Inferior parietal cortex (tissue), 1 donor: Measurements from ENCODE around the gene COL15A1.
A peak's percentile ranks its signal among the peaks of the same experiment; 100 is the strongest.

Experiments used
- DNase-seq: peaks from one replicate; pipeline ENCODE4 v3.0.0-alpha.2; 2016; ENCODE audit errors: extremely low spot score

Gene COL15A1

DNA sequence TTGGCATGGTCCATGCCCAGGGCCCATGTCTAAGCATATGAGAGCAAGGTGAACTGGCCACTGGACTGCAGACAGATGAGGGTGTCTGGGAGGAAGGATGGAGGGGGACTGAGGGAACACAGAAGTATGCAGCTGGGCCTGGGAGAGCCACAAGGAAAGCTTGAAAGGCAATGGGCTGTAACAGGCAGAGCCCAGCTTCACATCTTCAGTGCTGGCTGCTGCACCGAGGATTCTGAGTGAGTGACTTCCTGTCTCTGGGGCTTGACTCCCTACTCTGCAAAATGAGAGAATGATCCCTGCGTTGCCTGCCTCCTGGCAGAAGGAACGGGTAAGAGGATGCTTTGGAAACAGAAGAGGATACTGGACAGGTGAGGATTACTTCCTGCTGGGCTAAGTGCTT lies 29.0 kb downstream of the COL15A1 start:
- DNase-seq, result no peak

DNA sequence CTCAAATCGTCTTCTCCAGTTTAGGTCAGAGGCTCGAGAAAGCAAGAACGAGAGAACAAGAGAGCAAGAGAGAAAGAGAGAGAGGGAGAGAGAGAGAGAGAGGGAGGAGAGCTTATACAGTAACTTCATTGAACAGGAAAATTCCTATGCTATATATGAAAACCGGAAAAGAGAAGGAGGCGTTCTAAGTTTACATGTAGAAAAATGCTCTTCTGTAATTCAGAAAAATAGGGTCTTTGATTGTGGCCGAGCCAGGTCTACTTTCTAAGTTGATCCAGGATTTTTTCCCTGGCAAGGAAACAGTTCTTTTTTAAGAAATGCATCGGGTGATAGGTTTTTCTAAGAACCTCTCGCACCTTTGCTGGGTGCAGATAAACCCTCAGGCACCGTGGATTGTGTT lies 29.5 kb downstream of the COL15A1 start:
- DNase-seq, result no peak

DNA sequence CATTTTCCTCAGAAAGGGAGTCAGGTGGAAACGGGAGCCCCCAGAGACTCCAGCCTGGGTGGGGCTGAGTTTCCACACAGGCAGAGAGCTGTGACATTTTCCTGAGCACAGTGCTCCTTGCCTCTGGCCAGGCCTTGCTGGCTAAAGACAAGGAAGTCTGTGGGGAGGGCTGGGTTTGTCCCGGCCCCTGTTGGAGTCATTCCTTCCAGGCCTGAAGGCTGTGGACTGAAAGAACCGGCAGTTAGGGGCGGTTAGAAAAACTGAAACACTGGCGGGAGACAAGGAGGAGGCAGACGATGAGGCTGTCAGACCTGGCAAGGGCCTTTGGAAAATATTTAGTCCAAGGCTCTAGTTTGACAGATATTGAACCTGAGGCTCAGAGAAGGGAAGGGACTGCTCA lies 29.9 kb downstream of the COL15A1 start:
- no peak for DNase-seq

DNA sequence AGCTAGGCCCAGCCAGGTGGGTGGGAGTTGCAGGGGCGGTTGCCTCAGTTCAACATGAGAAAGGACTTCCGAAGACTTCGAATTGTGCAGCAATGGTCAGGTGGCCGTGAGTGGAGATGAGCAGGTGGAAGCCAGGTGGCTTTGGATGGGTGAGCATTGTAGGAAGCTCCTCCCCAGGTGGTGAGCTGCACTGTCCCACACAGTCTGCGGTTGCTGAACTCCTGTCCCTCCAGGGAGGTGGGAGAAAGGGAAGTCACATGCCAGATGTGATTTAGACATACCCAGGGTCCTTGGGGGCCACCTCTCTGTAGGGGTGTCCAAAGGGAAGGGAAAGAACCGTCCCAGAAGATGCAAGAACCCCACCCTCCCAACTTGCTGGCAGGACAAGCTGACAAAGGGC lies 30.4 kb downstream of the COL15A1 start:
- DNase-seq, result no peak

DNA sequence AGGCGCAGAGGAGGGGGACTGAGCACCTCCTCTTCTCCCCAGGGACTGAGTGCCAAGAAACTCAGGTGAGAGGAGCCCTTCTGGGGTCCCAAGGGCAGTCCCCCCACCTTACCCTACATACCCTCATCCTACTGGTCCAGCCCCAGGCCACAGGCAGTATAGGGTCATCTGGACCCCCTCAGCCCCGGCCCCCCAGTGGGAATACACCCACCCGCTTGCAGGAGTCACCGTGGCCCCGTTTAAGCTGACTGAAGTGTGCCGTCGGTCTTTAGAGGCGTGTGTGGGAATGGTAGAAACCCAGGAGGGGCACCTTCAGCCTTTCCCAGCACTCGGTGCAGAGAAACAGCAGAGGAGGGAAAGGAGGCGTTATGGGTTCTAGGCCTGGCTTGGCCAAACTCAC lies 30.8 kb downstream of the COL15A1 start:
- no peak for DNase-seq

DNA sequence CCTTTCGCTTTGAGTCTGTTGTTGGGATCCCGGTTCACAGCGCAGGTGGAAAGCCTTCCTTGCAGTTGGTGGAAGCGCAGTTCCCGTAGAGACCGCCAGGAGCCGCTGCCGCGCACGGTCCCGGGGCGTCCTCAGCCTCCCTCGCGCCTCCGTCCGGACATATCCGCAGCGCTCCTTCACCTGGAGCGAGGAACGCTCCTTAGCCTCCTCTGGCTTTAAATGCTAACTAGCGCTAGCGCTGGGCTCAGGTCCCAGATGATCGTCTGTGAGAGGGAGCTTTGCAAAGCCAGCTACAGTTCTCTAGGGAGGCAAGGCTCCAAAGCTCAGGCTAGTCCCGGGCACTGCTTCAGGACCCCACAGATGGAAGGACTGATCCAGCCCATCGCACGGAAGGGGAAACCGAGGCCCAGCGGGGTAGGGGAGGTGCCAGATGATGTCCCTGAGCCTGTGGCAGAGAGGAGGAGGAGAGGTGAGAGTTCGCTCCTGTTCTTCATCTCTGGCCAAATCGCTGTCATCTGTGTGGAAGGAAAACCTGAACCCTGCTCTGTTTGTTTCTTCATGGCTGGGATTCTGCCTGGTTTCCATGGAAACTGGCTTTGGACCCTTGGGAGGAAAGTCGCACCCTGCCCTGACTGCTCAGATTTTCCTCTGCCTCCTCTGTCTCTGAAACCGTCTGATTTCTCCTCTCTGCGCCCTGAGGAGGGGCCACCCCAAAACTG lies 31.4 kb downstream of the COL15A1 start:
- peak; percentile 77 for DNase-seq

DNA sequence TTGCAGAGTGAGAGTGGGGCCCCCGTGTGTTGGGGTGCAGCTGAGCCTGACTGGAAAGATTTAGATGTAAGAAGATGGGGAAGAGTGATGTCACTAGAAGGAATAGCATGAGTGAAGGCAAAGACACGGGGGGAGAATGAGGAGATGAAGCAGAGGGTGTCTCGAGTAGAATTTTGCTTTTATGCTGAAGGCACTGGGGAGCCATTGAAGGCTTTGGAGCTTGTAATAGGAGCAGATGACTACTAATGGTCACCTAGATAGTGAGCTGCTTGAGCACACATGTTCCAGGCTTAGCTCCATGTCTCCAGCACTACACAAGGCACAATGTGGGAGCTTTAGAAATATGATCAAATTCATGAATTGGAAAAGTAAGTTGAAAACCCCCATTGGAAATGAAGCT lies 32.1 kb downstream of the COL15A1 start:
- no peak for DNase-seq

DNA sequence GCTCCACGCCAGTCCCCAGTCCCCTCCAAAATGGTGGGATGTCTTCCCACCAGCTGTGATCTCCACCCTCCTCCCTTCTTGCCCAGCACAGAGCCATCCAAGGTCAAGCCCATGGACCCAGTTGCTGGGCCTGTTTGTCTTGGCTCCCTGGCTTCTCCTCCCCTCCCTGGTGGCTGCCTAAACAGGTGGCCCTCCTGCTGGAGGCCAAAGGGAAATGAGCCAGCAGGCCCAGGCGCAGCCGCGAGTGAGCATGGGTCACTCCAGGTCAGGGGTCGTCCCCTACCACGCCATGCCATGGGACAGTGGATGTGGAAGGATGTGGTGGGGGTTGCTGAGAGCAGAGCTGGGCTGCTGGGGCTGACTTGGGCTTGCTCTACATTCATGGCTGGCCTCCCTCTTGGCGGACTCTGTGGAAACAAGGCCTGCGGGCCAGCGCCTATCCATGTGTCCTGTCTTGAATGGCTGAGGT lies 33.6 kb downstream of the COL15A1 start:
- DNase-seq, result no peak

DNA sequence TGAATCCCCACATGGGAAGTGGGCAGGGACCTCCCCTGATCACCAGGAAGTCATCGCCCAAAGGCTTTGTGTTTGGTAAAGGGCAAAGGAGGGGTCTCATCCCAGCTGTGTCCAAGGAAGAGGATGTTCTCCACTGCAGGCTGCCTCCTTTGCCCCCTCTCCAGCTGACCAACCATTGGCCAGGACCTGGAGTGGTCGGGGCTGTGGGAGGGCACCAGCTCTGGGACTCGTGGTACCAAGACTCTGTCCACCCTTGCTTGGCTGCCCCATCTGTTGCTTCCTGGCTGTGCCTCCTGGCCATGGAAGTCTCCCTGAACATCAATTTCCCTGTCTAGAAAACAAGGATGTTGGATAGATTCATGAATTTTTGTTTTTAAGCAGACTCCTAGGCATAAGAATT lies 34.1 kb downstream of the COL15A1 start:
- DNase-seq, result no peak

DNA sequence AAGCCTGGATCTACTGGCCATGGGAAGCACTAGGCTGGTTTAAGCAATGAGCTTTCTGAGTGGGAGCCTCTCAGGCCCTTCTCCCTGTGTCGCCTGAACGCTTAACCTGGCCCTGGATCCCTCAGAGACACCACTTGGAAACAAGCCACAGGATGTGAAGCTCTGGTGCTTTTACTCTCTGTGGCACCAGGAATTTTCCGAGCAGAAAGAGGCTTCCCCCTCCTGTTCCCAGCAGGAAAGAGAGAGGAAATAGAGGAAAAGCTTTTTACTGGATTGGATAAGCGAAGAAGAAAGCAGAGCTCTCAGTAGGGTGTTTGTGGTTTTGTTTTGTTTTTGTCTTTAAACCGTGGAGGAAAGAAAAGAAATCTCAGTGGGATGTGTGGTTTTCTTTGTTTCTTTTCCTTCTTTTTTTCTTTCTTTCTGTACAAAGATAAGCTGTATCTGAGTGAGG lies 34.5 kb downstream of the COL15A1 start:
- no peak for DNase-seq

DNA sequence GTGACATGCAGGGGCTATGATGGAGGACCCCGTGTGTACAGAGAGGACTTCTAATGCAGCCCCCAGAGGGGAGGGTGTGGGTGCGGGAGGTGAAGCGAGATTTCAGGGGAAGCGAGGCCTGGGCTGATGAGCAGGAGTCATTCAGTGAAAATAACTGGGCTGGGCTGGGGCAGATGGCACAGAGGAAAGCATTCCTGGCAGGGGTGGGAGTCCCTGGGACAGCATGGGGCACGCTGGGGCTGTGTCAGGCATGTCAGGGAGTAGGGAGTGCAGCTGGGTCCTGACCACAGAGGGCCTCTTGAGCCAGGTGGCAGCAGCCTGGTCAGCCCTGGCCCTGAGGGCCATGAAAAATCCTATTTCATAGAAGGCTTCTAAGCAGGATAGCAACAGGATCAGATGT lies 36.6 kb downstream of the COL15A1 start:
- DNase-seq, result no peak

DNA sequence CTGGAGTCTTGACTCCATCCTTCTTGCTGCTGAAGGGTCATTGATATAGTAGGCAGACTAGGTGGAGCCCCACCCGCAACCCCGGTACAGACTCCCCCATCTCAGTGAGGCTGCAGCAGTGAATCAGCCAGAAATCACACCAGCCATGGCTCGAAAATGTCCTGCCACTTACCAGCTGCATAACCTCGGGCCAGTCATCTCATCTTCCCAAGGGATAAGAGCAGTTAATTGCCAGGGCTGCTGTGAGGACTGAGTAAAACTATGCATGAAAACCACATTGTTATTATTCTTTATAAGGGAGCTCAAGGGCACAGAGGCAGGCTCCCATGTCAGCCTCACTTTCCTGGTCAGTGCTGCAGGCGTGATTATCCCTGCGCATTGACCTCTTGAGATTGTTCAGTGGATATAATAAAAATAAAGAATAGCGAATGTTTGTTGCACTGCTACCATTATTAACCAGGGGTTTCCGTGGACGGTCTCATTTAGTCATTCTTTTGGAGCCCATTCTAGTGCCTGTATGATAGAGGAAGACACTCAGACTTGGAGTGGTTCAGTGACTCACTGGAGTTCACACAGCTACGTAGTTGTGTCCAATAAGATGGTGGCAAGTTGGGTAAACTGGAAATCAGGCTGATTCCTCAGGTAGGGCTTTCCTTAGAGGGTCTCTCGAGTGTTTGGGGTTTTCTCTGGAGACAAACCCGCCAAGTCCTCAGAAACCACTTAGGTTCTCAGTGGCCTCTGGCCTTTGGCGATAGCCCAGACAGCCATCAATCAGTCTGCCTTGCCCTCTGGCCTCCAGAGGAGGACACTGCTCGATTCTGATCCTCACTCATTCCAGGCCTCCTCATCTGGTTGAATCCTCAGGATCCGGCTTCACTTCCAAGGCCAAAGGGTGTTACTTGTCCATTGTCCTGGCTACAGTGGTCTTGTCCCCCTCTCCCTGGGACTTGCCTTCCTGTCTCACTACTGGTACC lies 39.9 kb downstream of the COL15A1 start:
- DNase-seq, result no peak

DNA sequence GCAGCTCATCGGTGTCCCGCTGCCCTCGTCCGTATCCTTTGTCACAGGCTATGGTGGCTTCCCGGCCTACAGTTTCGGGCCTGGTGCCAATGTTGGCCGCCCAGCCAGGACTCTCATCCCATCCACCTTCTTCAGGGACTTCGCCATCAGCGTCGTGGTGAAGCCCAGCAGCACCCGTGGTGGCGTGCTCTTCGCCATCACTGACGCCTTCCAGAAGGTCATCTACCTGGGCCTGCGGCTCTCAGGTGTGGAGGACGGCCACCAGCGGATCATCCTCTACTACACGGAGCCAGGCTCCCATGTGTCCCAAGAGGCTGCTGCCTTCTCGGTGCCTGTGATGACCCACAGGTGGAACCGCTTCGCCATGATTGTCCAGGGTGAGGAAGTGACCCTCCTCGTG lies 41.9 kb downstream of the COL15A1 start:
- no peak for DNase-seq

DNA sequence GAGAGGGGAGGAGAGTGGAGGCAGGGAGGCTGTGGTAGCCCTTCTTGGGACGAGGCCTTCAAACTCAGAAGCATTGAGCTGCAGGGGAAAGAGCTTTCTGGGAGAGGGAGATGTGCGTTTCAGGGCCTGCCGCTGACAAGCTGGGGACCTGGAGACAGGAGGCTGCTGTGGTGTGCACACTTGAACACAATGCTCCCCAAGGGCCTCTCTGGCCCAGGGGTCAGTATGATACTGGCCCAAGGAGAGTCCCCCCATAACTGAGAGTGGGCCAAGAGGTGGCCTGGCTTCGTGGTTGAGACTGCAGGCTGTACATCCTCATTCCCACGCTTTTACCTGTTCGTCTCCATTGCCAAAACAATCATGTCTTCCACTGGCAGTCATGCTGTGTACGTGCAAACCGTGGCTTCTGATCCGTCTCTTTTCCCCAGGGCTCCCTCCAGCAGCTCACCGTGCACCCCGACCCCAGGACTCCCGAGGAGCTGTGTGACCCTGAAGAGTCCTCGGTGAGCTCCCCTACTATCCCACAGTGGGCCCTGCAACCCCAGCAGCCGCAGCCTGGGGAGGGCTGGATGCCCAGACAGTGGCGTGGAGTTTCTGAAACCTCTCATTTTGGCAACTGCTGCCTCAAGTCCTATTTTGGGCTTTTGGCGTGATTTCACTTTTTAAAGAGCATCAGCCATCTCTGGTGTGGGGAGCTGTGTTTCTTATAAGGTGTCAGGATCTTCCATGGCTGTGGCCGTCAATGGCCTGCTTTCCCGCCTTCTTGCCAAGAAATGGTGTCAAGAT lies 43.4 kb downstream of the COL15A1 start:
- no peak for DNase-seq

DNA sequence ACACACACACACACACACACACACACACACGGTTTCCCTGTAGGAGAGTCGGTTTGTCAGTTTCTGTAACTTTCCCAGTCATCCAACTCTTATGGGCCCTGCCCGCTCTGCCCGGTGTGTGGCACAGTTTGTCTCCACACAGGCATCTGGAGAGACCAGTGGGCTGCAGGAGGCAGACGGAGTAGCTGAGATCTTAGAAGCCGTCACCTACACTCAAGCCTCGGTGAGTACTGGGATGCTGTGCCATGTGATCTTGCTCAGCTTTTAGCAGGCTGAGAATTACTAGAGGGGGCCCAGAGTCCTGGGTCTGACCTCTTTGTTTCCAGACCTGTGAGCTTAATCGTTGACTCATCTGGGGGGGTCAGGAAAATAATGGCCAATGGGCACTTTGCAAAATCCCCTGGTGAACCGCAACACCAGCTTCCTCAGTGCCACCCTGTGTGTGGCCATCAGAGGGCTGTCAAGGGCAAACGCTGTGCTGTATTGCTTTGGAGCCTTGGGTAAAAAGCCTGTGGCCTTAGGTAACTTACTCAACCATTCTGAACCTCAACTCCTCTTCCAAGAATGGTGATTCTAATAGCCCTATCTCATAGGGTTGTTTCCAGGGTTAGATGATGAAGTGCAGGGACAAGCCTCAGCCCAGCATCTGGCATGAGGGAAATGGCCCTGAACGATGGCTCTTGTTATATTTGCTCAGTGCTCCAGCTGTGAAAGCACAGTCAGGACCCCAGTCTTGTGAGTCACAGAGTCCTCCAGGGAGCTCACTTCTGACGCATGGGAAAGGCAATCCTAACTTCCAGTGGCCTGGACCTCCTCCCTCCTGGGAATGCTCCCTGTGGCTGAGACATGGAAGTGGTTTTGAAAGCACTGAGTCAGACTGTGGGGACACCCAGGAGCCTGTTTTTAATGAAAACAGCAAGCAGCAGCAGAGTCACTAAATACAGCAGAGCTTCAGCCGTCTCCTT lies 45.6 kb downstream of the COL15A1 start:
- DNase-seq, result no peak

DNA sequence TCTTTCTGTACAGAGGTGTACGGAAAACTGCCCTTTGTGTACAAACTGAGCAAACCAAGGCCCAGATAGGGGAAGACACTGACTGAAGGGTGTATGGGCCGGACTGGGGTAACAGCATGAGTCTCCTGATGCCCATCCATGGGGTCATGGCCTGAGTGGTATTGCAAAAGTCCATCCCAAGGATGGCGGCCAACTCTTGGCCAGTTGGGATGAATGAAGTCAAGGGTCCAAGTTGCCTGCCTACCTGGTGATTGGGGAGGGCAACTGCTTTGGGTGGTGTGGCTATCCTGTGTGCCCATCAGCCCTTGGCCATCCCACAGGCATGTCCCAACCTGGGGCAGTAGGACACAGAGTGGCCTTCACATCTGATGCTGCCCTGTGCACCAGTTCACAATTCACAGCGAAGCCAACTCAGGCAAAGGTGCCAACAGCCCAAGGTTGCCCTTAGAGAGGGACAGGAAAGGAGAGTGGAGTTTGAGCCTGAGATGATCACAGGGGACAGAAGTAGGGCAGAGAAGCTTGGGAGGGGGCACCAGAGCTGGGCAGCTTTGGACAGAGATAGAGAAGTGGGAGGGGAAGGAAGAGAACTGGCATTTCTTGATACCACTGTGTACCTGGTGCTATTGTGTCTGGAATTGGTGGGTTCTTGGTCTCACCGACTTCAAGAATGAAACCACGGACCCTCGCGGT lies 46.6 kb downstream of the COL15A1 start:
- no peak for DNase-seq

DNA sequence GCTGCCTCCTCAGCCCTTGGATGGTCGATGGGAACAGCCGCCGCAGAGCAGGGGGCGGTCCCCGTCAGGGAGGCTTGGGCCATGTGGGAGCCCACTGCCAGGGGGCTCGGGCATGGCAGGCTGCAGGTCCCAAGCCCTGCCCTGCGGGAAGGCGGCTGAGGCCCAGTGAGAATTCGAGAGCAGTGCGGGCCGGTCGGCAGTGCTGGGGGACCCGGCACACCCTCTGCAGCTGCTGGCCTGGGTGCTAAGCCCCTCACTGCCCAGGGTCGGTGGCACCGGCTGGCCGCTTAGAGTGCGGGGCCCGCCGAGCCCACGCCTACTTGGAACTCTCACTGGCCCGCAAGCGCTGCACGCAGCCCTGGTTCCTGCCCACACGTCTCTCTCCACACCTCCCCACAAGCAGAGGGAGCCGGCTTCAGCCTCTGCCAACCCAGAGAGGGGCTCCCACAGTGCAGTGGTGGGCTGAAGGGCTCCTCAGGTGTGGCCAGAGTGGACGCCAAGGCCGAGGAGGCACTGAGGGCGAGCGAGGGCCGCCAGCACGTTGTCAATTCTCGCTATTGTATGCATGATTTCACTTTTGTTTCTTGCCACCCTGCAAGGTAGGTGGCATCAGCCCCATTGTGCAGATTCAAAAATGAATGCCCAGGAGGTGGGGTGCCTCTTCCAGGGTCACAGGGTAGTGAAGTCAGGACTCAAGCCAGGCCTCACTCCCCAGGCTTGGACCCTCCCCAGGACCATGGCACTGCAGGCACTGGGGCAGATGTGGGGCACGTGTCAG lies 48.6 kb downstream of the COL15A1 start:
- DNase-seq, result no peak

DNA sequence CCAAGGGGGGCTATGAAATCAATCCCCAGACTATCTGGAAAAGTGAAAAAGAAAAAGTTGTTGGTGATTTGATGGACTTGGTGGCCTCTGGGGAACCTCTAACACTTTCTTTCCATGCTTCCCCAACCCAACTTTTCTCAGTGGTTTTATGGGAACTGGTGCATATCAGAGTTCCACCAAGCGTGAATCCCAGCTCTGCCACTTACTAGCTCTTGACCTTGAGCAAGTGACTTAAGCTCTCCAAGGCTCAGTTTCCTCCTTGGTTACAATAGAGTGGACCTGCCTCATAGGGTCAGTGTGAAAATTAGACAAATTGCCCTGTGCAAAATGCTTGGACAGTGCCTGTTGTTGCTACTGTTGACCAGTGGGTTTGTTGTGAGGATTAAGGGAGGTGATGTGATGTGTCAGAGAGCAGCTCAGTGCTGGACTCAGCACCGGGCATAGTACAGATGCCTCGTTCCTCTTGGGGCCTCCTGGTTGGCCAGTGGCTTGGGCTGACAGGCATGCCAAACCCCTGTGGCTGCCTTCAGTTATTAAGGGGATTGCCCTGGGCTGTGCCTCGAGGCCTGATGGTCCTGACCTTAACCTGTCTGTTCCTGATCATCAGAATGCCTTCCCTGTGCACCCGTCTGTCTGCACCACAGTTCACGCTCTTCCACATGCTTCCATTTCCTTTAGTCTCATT lies 49.3 kb downstream of the COL15A1 start:
- no peak for DNase-seq

DNA sequence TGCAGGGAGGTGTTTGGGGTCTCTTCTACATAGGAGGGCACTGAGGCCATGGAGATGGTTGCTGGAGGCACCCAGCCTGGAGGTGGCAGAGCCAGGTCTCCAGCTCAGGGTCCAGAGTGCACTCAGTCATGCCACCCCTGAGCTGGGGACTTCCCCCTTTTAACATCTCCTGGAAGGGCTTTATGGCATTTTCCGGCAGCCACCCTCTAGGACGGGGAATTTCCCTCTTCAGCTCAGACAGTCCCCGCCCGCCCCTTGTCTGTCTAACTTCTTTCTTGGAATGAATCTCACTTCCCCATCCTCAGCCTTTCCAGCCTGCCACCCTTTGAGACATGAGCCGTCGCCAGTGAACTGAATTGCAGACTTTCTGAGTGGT lies 49.9 kb downstream of the COL15A1 start:
- DNase-seq, result no peak
